Lung (tissue), 12 donors: ENCODE measurements around the gene RHOBTB1. TPM values are rescaled to one million over a fixed set of nuclear protein-coding genes. Genes with fewer than 3 reads are reported as not detected.
A peak's percentile ranks its signal among the peaks of the same experiment; 100 is the strongest.

Source experiments
- ATAC-seq: fragments of 200-7000 bp; cut with Tn5 transposase; one replicate; pipeline ENCODE4 v1.9.1; 2020; ENCODE audit warnings: moderate number of reproducible peaks; ENCODE audit not compliant: insufficient read depth, low FRiP score
- DNase-seq, 3 donors: peaks; one replicate each; pipeline ENCODE4 v3.0.0-alpha.2; 2013 to 2017
- H3K27ac ChIP-seq, 2 donors: one replicate each; pipeline ENCODE4 v1.5.1; 2013; ENCODE audit warnings: mild to moderate bottlenecking in 2 of 2, moderate library complexity in 2 of 2, control low read depth in 1 of 2, inconsistent platforms in 1 of 2, low read depth in 1 of 2, low read length in 1 of 2
- H3K27me3 ChIP-seq, 3 donors: one replicate each; pipeline ENCODE4 v1.5.1; 2013; ENCODE audit warnings: low read length in 2 of 3; ENCODE audit not compliant: control insufficient read depth in 3 of 3, insufficient read depth in 3 of 3
- H3K36me3 ChIP-seq, 4 donors: one replicate each; pipeline ENCODE4 v1.5.1; 2013; ENCODE audit warnings: low read length in 4 of 4, mild to moderate bottlenecking in 1 of 4, moderate library complexity in 1 of 4; ENCODE audit not compliant: control insufficient read depth in 4 of 4, insufficient read depth in 4 of 4
- H3K4me1 ChIP-seq, 5 donors: one replicate each; pipeline ENCODE4 v1.5.1; 2013; ENCODE audit warnings: low read length in 5 of 5, mild to moderate bottlenecking in 2 of 5, moderate library complexity in 1 of 5; ENCODE audit not compliant: control insufficient read depth in 5 of 5, insufficient read depth in 5 of 5
- H3K4me3 ChIP-seq: one replicate; pipeline ENCODE4 v1.5.1; 2013; ENCODE audit warnings: mild to moderate bottlenecking, control low read depth, moderate library complexity
- H3K9ac ChIP-seq, 2 donors: one replicate each; pipeline ENCODE4 v1.5.1; 2013; ENCODE audit warnings: low read length in 2 of 2, control low read depth in 1 of 2; ENCODE audit not compliant: insufficient read depth in 1 of 2
- H3K9me3 ChIP-seq, 4 donors: one replicate each; pipeline ENCODE4 v1.5.1; 2013; ENCODE audit warnings: low read length in 3 of 4, mild to moderate bottlenecking in 1 of 4, moderate library complexity in 1 of 4; ENCODE audit not compliant: control insufficient read depth in 4 of 4, insufficient read depth in 3 of 4
- CTCF ChIP-seq: IDR thresholded peaks from 2 replicates; pipeline ENCODE4 v1.5.1; 2012; ENCODE audit warnings: mild to moderate bottlenecking; ENCODE audit errors: control extremely low read depth, extremely low read depth
- WGBS, 2 donors: extraction: QIAGEN DNeasy Blood & Tissue Kit; methylation state at CpG; one replicate each; pipeline ENCODE4 v1.1.7; 2013; 5-methylcytosine and 5-hydroxymethylcytosine counted together
- polyA plus RNA-seq, 2 donors: library from polyadenylated mRNA; stranded (reverse); fragments of 200-250 nt; gene quantifications; one replicate each; pipeline ENCODE4 v1.2.1, GENCODE V29; 2013
- total RNA-seq, 2 donors: library from RNA; depleted of rRNA in 1 of 2; stranded (reverse); fragments of >200 nt in 1 of 2; gene quantifications; one replicate each; pipeline ENCODE4 v1.2.1, GENCODE V29; 2014 to 2021
- donor health status: control.
- donor health status: control.
- donor health status: Bipolar disorder and iron deficiency.
- donor health status: healthy.
- donor health status: DM: yes; HTN: yes; CAD: no.

RHOBTB1 gene
- total and polyA plus RNA-seq, 4 donors: 4.8 to 27.2 (median 8.0) TPM

- ATAC-seq (no peak), DNase-seq (no peak)
- Histone ChIP-seq H3K27ac (no peak overlapping the region), H3K27me3 (no peaks in the 10 kb centered on the region), H3K36me3 (peaks cover 0 to 15% (median 4%) of the 10 kb centered on the region in 4 donors), H3K9ac (no peak overlapping the region), H3K4me3 (no peak overlapping the region), H3K4me1 (peaks cover 8 to 27% (median 13%) of the 10 kb centered on the region in 5 donors), H3K9me3 (no peaks in the 10 kb centered on the region)
- no peak for TF ChIP-seq CTCF
- 91 to 96% methylated on average over 3 of the region's 3 CpGs for WGBS, 2 donors
These were observed 30.3 kb downstream of the RHOBTB1 start for GRCh38 chr10:60913657-60914056.

GRCh38 chr10:60913071-60913470, 30.9 kb downstream of the RHOBTB1 start:
- DNase-seq (no peak), ATAC-seq (no peak)
- Histone ChIP-seq H3K27ac (no peak overlapping the region), H3K4me3 (no peak overlapping the region), H3K27me3 (no peaks in the 10 kb centered on the region), H3K9me3 (no peaks in the 10 kb centered on the region), H3K4me1 (peaks cover 8 to 32% (median 14%) of the 10 kb centered on the region in 5 donors), H3K9ac (no peak overlapping the region), H3K36me3 (peaks cover 0 to 15% (median 5%) of the 10 kb centered on the region in 4 donors)
- TF ChIP-seq CTCF: no peak
- 88 to 90% methylated on average over 4 of the region's 4 CpGs for WGBS, 2 donors

GRCh38 chr10:60911715-60912114, 32.3 kb downstream of the RHOBTB1 start:
- no peak for DNase-seq
- Histone ChIP-seq H3K9ac (no peak overlapping the region), H3K27ac (no peak overlapping the region), H3K4me3 (no peak overlapping the region), H3K36me3 (peaks cover 0 to 18% (median 8%) of the 10 kb centered on the region in 4 donors), H3K27me3 (no peaks in the 10 kb centered on the region), H3K4me1 (peaks cover 8 to 37% (median 14%) of the 10 kb centered on the region in 5 donors), H3K9me3 (peaks cover 0 to 2% (median 0%) of the 10 kb centered on the region in 4 donors)
- 80 to 91% methylated on average over 5 of the region's 5 CpGs for WGBS, 2 donors
- TF ChIP-seq CTCF: no peak
- ATAC-seq: no peak

GRCh38 chr10:60911216-60911615, 32.8 kb downstream of the RHOBTB1 start:
- Histone ChIP-seq H3K9ac (no peak overlapping the region), H3K4me1 (peaks cover 8 to 38% (median 16%) of the 10 kb centered on the region in 5 donors), H3K27me3 (no peaks in the 10 kb centered on the region), H3K4me3 (no peak overlapping the region), H3K9me3 (peaks cover 0 to 2% (median 0%) of the 10 kb centered on the region in 4 donors), H3K27ac (peak overlapping the region in 1 of 2 donors; percentile 17), H3K36me3 (peaks cover 0 to 23% (median 10%) of the 10 kb centered on the region in 4 donors)
- 90 to 93% methylated on average over 16 of the region's 16 CpGs for WGBS, 2 donors
- DNase-seq (no peak), ATAC-seq (no peak)
- TF ChIP-seq CTCF: no peak
